SK-N-SH treated with all-trans-retinoic acid at 6 μM for 48 hours (cell line): Measurements from ENCODE around the gene GPX2.

Experiments used
- ATAC-seq: fragments of 200-7000 bp; cut with Tn5 transposase; 3 replicates; pipeline ENCODE4 v1.9.1; 2020; ENCODE audit warnings: mild to moderate bottlenecking, moderate library complexity
- ARNTL ChIP-seq: fragments of 450-650 bp; formaldehyde crosslinking; IDR thresholded peaks from 2 replicates; pipeline ENCODE4 v1.5.0; 2020; ENCODE audit warnings: low read depth, mild to moderate bottlenecking, moderate library complexity, borderline replicate concordance
- BACH2 ChIP-seq: fragments of 250-450 bp; sonication (Bioruptor Pico); IDR thresholded peaks from 2 replicates; pipeline ENCODE4 v1.9.0; 2021; ENCODE audit warnings: mild to moderate bottlenecking, borderline replicate concordance
- CSDC2 ChIP-seq: fragments of 250-450 bp; sonication (Bioruptor Pico); IDR thresholded peaks from 2 replicates; pipeline ENCODE4 v1.5.0; 2020; ENCODE audit warnings: mild to moderate bottlenecking, moderate library complexity
- ESRRG ChIP-seq: fragments of 250-450 bp; sonication (Bioruptor Pico); IDR thresholded peaks from 2 replicates; pipeline ENCODE4 v1.6.1; 2021; ENCODE audit warnings: mild to moderate bottlenecking
- GLIS3 ChIP-seq: fragments of 250-450 bp; sonication (Bioruptor Pico); IDR thresholded peaks from 2 replicates; pipeline ENCODE4 v1.5.0; 2020; ENCODE audit warnings: mild to moderate bottlenecking, moderate library complexity
- ISL1 ChIP-seq: fragments of 250-450 bp; sonication (Bioruptor Pico); IDR thresholded peaks from 2 replicates; pipeline ENCODE4 v2.1.2; 2022; ENCODE audit warnings: mild to moderate bottlenecking, moderate library complexity
- OSR1 ChIP-seq: fragments of 250-450 bp; sonication (Bioruptor Pico); IDR thresholded peaks from 2 replicates; pipeline ENCODE4 v1.8.0; 2022; ENCODE audit warnings: moderate library complexity, mild to moderate bottlenecking, inconsistent platforms
- PPARA ChIP-seq: fragments of 250-450 bp; sonication (Bioruptor Pico); IDR thresholded peaks from 2 replicates; pipeline ENCODE4 v1.5.0; 2020; ENCODE audit warnings: mild to moderate bottlenecking, borderline replicate concordance
- RARB ChIP-seq: fragments of 250-450 bp; sonication (Bioruptor Pico); IDR thresholded peaks from 2 replicates; pipeline ENCODE4 v1.8.0; 2021; ENCODE audit warnings: mild to moderate bottlenecking, moderate library complexity
- SNAI2 ChIP-seq: fragments of 250-450 bp; sonication (Bioruptor Pico); IDR thresholded peaks from 2 replicates; pipeline ENCODE4 v1.5.0; 2020; ENCODE audit warnings: mild to moderate bottlenecking, moderate library complexity
- TCF4 ChIP-seq: fragments of 250-450 bp; sonication (Bioruptor Pico); IDR thresholded peaks from 2 replicates; pipeline ENCODE4 v1.8.0; 2021; ENCODE audit warnings: mild to moderate bottlenecking, moderate library complexity, borderline replicate concordance
- ZC3H10 ChIP-seq: fragments of 250-450 bp; sonication (Bioruptor Pico); IDR thresholded peaks from 2 replicates; pipeline ENCODE4 v1.5.1; 2021; ENCODE audit warnings: mild to moderate bottlenecking, moderate library complexity
- ZFP3 ChIP-seq: fragments of 250-450 bp; sonication (Bioruptor Pico); IDR thresholded peaks from 2 replicates; pipeline ENCODE4 v1.5.0; 2020; ENCODE audit warnings: mild to moderate bottlenecking, moderate library complexity
- ZFP30 ChIP-seq: fragments of 450-650 bp; formaldehyde crosslinking; IDR thresholded peaks from 2 replicates; pipeline ENCODE4 v1.5.0; 2022; ENCODE audit warnings: mild to moderate bottlenecking, moderate library complexity
- ZNF565 ChIP-seq: fragments of 450-650 bp; formaldehyde crosslinking; conservative IDR thresholded peaks from 2 replicates; pipeline ENCODE4 v1.5.0; 2020; ENCODE audit warnings: low read depth, mild to moderate bottlenecking, moderate library complexity
- ZNF70 ChIP-seq: fragments of 450-650 bp; formaldehyde crosslinking; IDR thresholded peaks from 2 replicates; pipeline ENCODE4 v1.5.0; 2020; ENCODE audit warnings: mild to moderate bottlenecking, moderate library complexity
- ZNF8 ChIP-seq: fragments of 450-650 bp; formaldehyde crosslinking; IDR thresholded peaks from 2 replicates; pipeline ENCODE4 v1.5.0; 2020; ENCODE audit warnings: mild to moderate bottlenecking, moderate library complexity
- TF ChIP-seq, protein P1 (sequence below): fragments of 250-450 bp; sonication (Bioruptor Pico); IDR thresholded peaks from 2 replicates; pipeline ENCODE4 v1.8.0; 2020; ENCODE audit warnings: mild to moderate bottlenecking, moderate library complexity, borderline replicate concordance
- TF ChIP-seq, protein P2 (sequence below): fragments of 250-450 bp; sonication (Bioruptor Pico); IDR thresholded peaks from 2 replicates; pipeline ENCODE4 v1.5.1; 2021; ENCODE audit warnings: mild to moderate bottlenecking, moderate library complexity
- TF ChIP-seq, protein P3 (sequence below): fragments of 250-450 bp; sonication (Bioruptor Pico); IDR thresholded peaks from 2 replicates; pipeline ENCODE4 v1.5.0; 2020; ENCODE audit warnings: mild to moderate bottlenecking, moderate library complexity
- TF ChIP-seq, protein P4 (sequence below): fragments of 250-450 bp; sonication (Bioruptor Pico); IDR thresholded peaks from 2 replicates; pipeline ENCODE4 v1.5.1; 2020; ENCODE audit warnings: low read depth, mild to moderate bottlenecking, moderate library complexity
- TF ChIP-seq, protein P5 (sequence below): fragments of 250-450 bp; sonication (Bioruptor Pico); IDR thresholded peaks from 2 replicates; pipeline ENCODE4 v1.8.0; 2021; ENCODE audit warnings: low read depth, mild to moderate bottlenecking, moderate library complexity, borderline replicate concordance

GPX2 gene

DNA sequence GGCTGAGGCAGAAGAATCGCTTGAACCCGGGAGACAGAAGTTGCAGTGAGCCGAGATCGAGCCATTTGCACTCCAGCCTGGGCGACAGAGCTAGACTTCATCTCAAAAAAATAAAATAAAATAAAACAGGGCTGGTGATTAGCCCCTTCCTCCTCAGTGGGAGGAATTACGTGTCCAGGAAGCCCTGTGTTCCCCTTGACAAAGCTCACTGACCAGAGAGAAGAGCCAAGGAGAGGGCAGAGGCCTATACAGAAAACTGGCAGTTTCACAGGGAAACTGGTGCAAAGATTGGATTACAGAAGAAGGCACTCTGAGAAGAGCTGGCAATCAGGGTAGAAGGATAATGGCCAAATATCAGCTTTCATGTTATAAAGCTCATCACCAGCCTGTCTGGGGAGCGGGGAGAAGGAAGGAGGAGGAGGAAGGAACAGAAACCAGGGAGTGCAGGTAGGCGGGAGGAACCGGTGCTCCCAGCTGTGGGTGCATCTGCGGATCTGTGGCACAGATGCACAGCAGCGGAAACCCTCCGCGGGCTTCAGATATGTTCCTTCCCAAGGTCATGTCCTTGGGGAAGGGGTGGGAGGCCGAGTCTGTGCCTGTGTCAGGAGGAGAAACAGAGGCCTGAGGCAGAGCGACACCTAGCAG is 22.9 kb upstream of the GPX2 start:
- ATAC-seq, result no peak
- TF ChIP-seq ARNTL (CRISPR knock-in tag) (no peak), RARB (CRISPR knock-in tag) (no peak), ESRRG (CRISPR knock-in tag) (no peak), PPARA (CRISPR knock-in tag) (no peak), ZNF70 (CRISPR knock-in tag) (no peak), SNAI2 (CRISPR knock-in tag) (no peak), TCF4 (CRISPR knock-in tag) (no peak), OSR1 (CRISPR knock-in tag) (no peak), GLIS3 (CRISPR knock-in tag) (no peak), ISL1 (CRISPR knock-in tag) (no peak), ZNF565 (CRISPR knock-in tag) (no peak), CSDC2 (no peak), ZFP3 (CRISPR knock-in tag) (no peak), ZNF8 (CRISPR knock-in tag) (no peak), ZFP30 (CRISPR knock-in tag) (no peak), ZC3H10 (CRISPR knock-in tag) (no peak)
- TF ChIP-seq, protein P1, sequence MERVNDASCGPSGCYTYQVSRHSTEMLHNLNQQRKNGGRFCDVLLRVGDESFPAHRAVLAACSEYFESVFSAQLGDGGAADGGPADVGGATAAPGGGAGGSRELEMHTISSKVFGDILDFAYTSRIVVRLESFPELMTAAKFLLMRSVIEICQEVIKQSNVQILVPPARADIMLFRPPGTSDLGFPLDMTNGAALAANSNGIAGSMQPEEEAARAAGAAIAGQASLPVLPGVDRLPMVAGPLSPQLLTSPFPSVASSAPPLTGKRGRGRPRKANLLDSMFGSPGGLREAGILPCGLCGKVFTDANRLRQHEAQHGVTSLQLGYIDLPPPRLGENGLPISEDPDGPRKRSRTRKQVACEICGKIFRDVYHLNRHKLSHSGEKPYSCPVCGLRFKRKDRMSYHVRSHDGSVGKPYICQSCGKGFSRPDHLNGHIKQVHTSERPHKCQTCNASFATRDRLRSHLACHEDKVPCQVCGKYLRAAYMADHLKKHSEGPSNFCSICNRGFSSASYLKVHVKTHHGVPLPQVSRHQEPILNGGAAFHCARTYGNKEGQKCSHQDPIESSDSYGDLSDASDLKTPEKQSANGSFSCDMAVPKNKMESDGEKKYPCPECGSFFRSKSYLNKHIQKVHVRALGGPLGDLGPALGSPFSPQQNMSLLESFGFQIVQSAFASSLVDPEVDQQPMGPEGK (CRISPR knock-in tag), result no peak
- TF ChIP-seq, protein P2, sequence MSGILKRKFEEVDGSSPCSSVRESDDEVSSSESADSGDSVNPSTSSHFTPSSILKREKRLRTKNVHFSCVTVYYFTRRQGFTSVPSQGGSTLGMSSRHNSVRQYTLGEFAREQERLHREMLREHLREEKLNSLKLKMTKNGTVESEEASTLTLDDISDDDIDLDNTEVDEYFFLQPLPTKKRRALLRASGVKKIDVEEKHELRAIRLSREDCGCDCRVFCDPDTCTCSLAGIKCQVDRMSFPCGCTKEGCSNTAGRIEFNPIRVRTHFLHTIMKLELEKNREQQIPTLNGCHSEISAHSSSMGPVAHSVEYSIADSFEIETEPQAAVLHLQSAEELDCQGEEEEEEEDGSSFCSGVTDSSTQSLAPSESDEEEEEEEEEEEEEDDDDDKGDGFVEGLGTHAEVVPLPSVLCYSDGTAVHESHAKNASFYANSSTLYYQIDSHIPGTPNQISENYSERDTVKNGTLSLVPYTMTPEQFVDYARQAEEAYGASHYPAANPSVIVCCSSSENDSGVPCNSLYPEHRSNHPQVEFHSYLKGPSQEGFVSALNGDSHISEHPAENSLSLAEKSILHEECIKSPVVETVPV (CRISPR knock-in tag), result no peak
- TF ChIP-seq, protein P3, sequence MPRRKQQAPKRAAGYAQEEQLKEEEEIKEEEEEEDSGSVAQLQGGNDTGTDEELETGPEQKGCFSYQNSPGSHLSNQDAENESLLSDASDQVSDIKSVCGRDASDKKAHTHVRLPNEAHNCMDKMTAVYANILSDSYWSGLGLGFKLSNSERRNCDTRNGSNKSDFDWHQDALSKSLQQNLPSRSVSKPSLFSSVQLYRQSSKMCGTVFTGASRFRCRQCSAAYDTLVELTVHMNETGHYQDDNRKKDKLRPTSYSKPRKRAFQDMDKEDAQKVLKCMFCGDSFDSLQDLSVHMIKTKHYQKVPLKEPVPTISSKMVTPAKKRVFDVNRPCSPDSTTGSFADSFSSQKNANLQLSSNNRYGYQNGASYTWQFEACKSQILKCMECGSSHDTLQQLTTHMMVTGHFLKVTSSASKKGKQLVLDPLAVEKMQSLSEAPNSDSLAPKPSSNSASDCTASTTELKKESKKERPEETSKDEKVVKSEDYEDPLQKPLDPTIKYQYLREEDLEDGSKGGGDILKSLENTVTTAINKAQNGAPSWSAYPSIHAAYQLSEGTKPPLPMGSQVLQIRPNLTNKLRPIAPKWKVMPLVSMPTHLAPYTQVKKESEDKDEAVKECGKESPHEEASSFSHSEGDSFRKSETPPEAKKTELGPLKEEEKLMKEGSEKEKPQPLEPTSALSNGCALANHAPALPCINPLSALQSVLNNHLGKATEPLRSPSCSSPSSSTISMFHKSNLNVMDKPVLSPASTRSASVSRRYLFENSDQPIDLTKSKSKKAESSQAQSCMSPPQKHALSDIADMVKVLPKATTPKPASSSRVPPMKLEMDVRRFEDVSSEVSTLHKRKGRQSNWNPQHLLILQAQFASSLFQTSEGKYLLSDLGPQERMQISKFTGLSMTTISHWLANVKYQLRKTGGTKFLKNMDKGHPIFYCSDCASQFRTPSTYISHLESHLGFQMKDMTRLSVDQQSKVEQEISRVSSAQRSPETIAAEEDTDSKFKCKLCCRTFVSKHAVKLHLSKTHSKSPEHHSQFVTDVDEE, result no peak

DNA sequence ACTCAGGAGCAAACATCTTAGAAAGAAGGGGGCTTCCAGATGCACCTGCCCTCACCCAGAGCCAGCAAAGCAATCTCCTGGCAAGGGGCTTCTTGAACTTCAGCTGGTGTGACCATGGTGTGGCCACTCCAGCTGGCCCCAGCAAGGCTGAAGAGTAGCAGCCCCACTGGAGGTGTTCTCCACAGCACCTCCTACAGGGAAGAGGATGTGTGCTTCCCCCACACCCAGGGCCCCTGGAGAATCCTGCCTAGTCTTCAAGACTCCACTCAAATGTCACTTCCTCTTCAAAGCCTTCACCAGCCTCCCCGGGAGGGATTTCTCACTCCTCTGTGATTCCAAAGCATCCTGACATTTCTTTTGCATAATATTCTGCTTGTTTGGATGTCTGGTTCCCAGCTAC is 21.1 kb upstream of the GPX2 start:
- TF ChIP-seq, protein P4, sequence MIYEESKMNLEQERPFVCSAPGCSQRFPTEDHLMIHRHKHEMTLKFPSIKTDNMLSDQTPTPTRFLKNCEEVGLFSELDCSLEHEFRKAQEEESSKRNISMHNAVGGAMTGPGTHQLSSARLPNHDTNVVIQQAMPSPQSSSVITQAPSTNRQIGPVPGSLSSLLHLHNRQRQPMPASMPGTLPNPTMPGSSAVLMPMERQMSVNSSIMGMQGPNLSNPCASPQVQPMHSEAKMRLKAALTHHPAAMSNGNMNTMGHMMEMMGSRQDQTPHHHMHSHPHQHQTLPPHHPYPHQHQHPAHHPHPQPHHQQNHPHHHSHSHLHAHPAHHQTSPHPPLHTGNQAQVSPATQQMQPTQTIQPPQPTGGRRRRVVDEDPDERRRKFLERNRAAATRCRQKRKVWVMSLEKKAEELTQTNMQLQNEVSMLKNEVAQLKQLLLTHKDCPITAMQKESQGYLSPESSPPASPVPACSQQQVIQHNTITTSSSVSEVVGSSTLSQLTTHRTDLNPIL, result no peak
- TF ChIP-seq OSR1 (CRISPR knock-in tag) (no peak), ARNTL (CRISPR knock-in tag) (no peak), ESRRG (CRISPR knock-in tag) (no peak), ZNF70 (CRISPR knock-in tag) (no peak), PPARA (CRISPR knock-in tag) (no peak), ISL1 (CRISPR knock-in tag) (no peak), BACH2 (no peak), TCF4 (CRISPR knock-in tag) (no peak), ZNF565 (CRISPR knock-in tag) (no peak)
- TF ChIP-seq, protein P5, sequence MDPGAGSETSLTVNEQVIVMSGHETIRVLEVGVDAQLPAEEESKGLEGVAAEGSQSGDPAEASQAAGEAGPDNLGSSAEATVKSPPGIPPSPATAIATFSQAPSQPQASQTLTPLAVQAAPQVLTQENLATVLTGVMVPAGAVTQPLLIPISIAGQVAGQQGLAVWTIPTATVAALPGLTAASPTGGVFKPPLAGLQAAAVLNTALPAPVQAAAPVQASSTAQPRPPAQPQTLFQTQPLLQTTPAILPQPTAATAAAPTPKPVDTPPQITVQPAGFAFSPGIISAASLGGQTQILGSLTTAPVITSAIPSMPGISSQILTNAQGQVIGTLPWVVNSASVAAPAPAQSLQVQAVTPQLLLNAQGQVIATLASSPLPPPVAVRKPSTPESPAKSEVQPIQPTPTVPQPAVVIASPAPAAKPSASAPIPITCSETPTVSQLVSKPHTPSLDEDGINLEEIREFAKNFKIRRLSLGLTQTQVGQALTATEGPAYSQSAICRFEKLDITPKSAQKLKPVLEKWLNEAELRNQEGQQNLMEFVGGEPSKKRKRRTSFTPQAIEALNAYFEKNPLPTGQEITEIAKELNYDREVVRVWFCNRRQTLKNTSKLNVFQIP (CRISPR knock-in tag), result no peak
- ATAC-seq, result no peak
